HK-2 (cell line): ENCODE measurements around the gene UNC13B.

Source experiments
- DNase-seq: peaks from one replicate; pipeline ENCODE4 v3.0.0-alpha.2; 2018; ENCODE audit not compliant: unreplicated experiment

UNC13B gene

GRCh38 chr9:35335164-35335563 lies 173.4 kb downstream of the UNC13B start:
- DNase-seq, result no peak

- no peak for DNase-seq
Observed at GRCh38 chr9:35338086-35338485, 176.3 kb downstream of the UNC13B start.

DNA sequence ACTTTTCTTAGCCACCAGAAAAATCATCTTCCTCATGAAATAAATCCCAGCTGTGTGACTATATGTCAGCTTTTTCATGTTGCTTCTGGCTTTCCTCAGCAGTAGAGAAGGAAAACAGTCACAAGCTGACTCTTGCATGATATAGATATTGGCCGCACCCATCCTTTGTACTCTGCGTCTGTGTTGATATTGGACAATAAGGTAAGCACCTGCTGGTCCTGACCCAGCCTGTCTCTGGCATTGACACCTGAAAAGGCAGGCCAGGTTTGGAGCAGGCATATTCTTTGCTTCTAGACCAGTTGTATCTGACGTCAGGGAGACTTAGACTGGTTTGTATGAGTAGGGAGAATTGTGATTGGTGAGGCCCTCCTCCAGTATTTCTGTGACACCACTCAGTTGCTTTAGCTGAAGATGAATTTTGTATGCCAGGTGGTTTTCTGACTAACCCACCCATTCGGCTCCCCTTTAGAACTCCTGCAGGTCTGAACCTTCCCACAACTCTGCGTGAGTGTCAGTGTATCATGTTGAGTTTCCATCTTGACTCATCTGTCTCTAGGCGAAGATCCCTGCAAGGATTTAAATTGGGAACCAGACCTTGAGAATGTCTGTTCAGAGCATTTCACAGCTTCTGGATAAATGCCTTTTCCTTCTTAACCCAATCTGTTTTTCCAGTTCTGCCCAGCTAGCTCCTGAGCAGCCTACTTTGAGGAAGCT lies 176.9 kb downstream of the UNC13B start:
- no peak for DNase-seq

GRCh38 chr9:35340046-35340445 lies 178.2 kb downstream of the UNC13B start:
- DNase-seq, result no peak

DNA sequence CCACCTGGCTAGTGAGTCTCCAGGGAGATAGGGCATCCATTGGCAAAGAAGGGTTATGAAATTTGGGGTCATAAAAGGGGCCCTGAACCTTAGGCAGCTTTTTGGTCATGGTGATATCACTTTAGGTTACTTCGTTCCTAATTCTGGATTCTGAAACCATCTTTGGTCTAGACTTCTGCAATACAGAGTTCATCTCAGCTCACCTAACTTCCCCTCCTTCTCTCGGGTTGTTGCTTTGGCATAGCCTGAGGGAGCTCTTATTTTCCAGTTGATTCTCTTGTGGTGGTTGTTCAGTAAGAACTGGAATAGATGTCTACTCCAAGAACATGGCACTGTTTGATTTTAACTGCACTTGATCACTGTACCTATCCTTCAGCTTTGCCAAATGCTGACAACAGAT lies 179.2 kb downstream of the UNC13B start:
- no peak for DNase-seq

- DNase-seq, result no peak
Observed at GRCh38 chr9:35341585-35341984, 179.8 kb downstream of the UNC13B start.

DNA sequence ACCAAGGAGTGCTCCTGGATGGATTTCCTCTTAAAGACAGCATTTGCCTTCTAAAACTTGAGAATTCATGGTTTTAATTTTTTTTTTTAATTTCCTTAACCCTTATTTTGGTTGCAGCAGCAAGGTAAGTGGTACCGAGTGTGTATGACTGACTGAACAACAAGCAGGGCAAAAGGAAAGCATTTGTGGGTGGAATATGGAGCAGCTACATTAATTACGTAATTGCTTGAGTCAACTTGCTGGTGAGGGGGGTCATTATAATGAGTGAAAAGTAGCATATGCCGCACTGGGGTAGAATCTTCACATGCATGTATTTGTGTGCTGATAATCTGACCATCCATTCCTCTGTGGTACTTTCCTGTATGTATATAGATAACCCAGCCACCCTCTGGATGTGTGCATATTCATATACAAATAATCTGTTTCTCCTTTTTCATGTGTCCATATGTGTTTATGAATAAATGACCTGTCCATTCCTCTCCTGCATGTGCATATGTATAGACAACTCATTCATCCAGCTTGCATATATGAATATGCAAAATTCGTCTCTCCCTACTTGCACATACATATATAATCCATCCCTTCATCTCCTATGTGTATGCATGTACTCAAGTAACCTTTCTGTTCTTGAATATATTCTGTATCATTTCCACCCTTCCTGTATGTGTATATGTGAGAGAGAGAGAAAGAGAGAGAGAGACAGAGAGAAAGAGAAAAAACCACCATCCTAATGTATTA lies 180.6 kb downstream of the UNC13B start:
- no peak for DNase-seq

DNA sequence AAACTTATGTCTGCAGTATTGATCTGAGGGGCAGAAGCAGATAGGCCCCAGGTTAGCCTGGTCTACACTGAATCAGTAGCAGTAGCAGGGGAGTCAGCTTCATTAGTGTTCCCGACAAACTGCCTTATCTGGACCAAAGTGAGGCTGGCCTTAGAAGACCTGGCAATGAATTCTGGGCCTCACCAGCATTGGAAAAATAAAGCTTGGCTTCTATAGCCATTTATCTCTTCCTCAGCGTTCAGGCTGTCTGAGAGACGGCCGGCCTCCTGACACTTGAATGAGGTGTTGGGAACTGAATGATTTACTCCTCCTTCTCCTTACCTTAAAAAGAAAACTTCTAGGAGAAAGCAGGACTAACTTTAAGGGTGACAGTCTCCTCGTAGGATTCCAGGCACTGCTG lies 186.3 kb downstream of the UNC13B start:
- no peak for DNase-seq

DNA sequence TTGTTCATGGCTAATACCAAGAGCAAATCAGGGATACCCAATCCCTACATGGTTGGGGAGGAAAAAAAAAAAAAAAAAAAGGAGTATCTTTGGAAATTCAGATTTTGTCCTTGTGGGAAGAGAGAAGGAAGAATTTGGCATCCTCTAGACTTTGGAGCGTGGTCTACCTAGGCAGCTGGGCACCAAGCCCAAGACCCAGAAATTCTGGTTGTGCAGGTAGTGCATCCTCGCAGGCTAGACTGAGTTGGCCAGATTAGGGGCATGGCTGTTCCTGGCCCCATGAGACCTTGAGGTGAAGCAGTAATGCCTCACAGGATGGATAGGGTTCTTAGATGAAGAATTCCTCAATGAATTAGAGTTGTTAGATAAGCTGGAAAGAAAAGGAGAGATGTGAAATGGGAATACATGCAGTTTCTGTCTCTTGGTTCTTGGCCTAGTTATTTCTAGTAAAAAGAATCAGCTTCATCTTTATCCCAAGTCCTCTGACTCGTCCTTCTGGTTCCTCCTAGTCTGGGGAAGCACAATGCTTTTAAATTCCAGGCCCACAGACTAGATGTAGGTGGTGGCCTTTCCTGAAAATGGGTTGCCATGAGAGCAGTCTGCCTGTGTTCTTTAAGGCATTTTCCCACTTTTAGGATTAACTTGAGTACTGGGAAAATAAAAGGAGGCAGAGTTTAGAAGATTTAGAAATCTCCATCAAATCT lies 187.6 kb downstream of the UNC13B start:
- no peak for DNase-seq

- no peak for DNase-seq
Observed at GRCh38 chr9:35350212-35350611, 188.4 kb downstream of the UNC13B start.

- no peak for DNase-seq
Observed at GRCh38 chr9:35350827-35351549, 189.2 kb downstream of the UNC13B start.

DNA sequence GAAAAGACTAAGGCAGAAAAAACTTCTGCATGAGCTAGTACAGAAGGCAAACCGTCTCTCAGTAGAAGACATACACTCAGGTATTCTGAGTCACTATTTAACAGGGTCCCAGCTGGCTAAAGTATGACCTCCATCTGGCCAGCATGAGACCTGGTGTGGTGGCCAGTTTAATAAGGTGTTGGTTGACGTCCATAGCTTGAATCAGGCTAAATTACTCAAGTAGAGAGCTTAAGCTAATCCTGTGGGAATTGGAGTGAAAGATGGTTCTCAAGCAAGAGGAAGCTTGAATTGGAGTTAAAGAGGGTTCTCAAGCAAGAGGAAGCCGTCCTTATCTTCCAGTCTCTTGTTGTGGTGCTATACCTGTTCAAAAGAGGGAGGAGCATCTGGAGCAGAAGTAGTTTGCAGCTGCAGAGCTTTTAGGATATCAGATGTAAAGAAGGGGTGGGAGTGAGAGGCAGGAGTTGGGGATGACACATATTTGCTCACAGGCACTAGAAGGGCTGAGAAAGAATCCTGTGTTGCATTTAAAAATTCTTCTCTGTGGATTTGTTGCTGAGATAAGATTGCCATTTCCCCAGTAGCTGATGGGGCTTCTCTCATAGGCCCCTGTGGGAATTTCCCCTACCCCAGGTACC lies 192.0 kb downstream of the UNC13B start:
- no peak for DNase-seq

DNA sequence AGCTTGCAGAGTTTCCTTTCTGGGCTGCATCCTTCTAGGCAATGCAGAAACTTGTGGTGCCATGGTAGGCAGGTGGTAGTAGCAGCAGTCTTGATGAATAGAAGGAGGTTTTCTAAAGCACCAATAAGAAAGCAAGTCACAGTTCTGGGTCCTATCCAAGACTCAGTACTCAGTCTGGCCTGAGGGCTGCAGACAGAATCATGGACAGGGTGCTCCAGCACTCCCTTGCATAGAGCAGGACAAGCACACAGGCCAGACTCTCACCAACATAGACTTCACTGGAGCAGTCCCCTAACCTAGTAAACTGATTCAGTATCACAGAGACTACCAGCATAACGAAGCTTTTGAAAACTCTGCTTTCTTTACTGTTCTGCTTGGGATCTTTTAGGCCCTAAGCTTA lies 194.1 kb downstream of the UNC13B start:
- no peak for DNase-seq

DNA sequence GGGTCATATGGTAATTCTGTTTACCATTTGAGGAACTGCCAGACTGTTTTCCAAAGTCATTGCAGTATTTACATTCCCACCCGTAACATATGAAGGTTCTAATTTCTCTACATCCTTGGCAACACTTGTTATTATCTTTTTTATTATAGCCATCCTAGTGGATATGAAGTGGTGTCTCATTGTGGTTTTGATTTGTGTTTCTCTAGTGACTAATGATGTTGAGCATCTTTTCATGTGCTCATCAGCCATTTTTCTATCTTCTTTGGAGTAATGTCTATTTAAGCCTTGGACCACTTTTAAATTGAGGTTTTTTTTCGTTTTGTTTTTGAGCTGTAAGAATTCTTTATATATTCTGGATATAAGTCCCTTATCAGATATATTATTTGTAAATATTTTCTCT lies 195.3 kb downstream of the UNC13B start:
- no peak for DNase-seq

- no peak for DNase-seq
Observed at GRCh38 chr9:35357826-35358225, 196.0 kb downstream of the UNC13B start.

GRCh38 chr9:35364817-35365585 lies 203.2 kb downstream of the UNC13B start:
- DNase-seq, result no peak

DNA sequence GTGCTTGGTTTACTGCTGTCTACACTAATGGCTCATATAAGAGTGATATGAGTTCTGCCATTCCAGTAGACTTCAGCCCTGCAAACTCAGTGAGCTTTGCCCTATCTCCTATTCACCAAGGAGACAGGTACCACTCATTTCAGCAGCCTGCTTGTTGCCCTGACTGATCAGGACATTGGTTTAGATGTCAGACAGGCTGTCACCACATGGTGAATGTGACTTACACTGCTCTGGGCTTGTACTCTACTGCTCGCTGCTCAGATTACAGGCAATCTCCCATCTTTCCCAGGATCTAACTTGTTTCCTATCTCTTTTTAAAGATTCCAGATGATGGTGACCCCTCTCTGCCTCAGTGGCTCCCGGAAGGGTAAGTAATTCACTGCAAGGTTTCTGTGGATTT lies 204.8 kb downstream of the UNC13B start:
- no peak for DNase-seq

- DNase-seq, result no peak
Observed at GRCh38 chr9:35367451-35367850, 205.6 kb downstream of the UNC13B start.

DNA sequence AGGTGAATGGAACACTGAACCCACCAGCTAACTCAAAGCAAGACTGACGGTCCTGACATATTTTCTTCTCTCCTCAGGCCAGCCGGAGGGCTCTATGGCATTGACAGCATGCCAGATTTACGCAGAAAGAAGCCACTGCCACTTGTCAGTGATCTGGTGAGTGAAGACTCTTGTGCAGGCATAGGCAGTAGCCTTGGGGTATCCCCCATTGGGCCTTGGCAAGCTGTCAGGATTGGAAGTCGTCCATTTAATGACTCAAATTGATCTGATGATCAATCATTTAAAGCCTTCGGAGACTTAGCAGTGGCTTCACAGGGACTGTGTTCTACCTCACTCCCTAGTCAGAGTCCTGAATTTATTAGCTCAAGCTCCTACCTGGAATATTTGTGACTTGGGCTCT lies 208.4 kb downstream of the UNC13B start:
- DNase-seq, result no peak

GRCh38 chr9:35374436-35374835 lies 212.6 kb downstream of the UNC13B start:
- no peak for DNase-seq

DNA sequence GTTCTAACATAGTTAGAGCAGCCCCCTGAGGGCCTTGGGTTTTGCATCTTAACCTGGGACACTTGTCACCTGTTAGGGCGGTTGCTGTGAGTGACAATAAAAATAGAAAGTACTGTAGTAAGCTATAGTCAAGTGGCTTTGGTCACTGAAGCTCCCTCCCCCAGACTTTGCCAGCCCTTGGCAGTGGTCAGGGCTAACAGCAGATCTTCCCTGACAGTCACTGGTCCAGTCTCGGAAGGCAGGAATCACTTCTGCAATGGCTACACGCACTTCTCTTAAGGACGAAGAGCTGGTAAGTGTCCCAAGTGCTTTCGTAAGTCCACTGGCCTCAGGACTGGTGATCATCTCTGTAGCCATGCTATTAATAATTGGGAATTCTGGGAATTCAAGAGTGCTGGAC lies 213.1 kb downstream of the UNC13B start:
- DNase-seq, result no peak
